Effector CD8-positive, alpha-beta T cell (primary cell): ENCODE data around the gene FIS1.

Source experiments
- DNase-seq: peaks from one replicate; lab custom pipeline; 2025; lab: John Stamatoyannopoulos, UW

FIS1 gene

DNA sequence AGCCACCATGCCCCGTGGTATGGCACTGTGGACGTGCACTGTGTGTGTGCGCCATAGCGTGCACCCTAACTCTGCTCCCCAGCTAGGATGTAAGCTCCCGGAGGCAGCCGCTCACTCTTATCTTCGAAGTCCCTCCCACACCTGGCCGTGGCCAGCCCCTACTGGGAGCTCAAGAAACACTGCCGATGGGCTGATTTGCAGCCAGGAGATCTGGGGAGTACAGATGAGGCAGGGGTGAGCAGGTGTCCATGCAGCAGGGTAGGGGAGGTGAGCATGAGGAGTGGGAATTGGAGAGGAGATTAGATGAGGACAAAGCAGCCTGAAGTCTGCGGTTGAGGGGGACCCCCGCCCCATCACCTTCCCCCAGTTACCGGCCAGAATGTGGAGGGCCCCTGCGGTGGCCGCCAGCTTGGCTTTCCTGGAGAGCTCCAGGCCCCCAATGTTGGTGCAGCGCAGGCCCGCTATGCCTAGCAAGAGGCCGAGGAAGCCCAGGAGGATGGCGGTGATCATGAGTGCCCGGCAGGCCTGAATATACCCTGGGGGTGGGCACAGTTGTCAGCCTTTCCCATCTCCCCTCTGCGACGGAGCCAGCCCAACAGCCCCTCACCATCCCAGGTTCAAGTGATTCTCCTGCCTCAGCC is 10.9 kb downstream of the FIS1 start:
- DNase-seq = no peak

DNA sequence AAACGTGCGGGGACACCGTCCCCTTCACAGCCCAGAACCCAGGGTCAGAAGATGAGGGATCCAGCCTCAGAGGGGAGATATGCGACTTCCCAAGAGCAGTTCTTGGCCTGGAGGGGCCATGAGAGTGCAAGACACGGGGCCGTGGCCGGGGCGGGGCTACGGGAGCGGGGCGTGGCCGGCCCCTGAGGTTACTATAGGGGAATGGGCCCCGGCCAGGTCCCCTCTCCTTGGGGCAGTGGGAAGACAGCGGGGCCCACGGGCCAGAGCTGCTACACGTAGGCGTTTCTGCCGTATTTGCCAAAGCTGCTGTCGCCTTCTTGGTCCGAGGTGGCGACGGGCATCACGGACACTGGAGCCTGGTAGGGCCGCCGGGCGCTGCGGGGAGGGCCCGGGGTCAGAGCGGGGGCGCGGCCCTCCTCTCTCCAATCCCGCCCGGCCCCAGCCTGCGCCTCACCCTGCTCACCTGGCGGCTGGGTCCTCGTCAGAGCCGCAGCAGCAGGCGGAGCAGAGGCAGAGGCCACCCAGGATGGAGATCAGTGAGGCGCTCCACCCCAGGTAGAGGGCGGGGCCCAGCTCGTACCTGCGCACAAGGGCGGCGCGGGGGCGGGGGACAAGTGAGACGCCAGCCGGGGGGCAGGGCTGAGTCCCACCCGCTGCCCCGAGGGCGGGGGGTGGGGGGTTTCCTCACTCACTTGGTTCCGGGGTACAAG is 12.6 kb downstream of the FIS1 start:
- no peak for DNase-seq

- no peak for DNase-seq
Observed at GRCh38 chr7:101231644-101232043, 13.2 kb downstream of the FIS1 start.

DNA sequence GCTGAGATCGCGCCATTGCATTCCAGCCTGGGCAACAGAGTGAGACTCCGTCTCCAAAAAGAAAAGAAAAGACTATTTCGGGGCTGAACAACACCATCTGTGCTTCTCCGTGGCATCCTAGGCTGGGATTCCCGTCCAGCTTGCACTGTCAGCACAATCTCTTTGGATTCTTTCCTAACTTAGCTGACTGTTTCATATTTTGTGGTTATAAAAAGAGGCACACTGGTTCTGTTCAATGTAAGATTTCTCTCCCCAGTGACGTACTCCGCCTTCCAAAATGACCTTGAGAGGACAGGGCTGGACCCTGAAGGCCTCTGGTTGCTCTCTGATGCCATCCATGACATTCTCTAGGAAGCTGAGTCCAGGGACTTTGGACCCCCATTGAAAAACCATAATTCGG is 18.2 kb downstream of the FIS1 start:
- DNase-seq = no peak

DNA sequence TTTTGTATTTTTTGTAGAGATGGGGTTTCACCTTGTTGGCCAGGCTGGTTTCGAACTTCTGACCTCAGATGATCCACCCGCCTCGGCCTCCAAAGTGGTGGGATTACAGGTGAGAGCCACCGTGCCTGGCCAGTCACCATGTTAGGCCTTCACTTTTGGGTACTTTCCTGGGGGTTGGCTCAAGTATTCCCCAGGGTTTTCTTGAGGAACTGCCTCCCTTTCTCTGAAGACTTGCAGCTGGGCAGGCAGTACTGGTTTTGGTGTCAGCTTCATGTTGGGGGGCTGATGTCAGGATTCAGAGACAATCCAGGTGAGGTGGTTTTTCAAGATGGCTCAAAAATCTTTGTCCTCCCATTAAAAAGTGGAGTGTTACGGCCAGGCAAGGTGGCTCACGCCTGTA is 19.2 kb downstream of the FIS1 start:
- no peak for DNase-seq

- no peak for DNase-seq
Observed at GRCh38 chr7:101223528-101223927, 21.4 kb downstream of the FIS1 start.

- DNase-seq = no peak
Observed at GRCh38 chr7:101222275-101222830, 22.5 kb downstream of the FIS1 start.

DNA sequence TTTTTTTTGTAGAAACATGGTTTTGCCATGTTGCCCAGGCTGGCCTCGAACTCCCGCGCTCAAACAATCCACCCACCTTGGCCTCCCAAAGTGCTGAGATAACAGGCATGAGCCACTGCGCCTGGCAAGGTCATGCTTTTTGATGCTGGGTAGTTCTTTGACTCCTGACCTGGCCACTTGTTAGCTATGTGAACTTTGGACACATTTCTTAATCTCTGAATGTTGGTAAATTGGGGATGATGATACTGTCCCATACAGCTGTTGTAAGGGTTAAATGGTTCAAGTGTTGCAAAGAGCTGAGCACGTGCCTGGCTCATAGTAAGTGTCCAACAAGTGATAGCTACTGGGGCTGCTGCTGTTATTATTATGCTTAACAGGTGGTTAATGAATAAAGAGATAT is 24.6 kb downstream of the FIS1 start:
- no peak for DNase-seq

DNA sequence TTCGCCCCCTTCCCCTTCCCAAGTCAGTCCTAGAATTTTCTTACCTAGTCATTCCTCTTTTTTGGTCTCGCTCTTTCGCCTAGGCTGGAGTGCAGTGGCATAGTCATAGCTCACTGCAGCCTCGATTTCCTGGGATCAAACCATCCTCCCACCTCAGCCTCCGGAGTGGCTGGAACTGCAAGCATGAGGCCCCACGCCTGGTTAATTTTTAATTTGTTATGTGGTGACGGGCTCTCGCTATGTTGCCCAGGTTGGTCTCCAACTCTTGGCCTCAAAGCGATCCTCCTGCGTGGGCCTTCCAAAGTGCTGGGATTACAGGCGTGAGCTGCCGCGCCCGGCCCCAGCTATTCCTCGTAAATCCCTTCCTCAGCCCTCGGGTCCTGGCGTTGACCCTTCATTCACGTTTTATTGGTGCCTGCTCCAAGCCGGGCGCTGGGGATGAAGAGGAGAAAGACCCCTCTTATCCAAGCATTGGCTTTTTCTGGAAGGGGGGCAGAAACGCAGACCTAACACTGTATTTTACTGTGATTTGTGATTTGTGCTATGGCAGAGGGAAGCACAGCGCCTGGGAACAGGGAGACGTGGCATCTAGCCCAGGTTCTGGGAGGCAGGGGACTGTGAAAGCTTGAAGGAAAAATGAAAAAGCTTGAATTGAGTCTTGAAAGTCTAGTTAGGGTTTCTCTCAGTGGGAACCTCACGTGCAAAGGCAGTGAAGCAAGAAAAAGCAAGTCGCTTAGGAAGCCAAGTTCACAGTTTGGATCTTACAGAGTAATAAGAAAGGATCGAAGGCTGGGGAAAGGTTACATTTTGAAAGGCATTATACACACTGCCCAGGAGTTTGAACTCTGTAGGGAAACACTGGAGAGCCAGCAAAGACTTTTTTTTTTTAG is 26.4 kb downstream of the FIS1 start:
- DNase-seq = no peak

DNA sequence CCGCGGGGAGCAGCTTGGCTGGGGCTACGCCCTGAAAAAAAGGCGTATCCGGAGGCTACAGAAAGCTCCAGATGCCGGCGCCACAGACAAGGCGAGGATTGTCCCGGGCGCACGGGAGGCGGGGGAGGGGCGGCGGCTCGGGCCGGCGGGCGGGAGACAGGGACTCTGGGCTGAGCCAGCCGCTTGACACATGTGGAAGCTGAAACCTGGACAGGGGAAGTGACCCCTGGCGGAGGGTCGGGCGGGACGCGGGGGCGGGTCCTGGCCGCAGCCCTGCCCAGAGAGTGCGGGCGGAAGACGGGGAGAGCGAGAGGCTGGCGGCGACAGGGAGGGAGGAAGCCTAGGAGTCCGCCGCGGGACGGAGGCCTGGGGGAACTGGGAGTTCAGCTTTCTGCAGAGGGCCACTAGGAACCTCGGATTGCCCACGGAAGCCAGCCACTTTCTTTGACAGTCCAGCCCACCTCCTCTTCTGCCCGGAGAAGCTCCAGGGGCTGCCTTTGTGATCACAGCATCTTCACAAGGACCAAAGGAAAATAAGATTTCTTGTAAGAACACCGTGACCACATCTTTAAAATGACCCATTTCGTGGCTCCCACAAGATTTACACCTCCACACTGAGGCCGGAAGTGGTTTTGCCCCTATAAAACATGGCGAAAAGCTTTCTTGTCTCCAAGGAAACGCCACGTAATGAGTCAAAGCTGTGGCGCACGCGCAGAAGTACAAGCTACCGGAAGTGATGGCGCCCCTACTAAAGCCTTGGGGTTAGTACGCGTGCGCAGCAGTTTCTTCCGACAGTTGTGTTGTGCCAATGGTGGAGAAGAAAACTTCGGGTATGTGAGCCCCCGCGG is 27.3 kb downstream of the FIS1 start, which contains the start of the genes PLOD3 and ZNHIT1:
PLOD3 (minus strand) TSS at position 194 of the 848 bp plus-strand sequence. CDS start 307 bp downstream, outside the sequence.
ZNHIT1 (plus strand) TSS at position 778 of the 848 bp plus-strand sequence; CDS start at position 809, 31 bp downstream.
- DNase-seq = peak; percentile 96

DNA sequence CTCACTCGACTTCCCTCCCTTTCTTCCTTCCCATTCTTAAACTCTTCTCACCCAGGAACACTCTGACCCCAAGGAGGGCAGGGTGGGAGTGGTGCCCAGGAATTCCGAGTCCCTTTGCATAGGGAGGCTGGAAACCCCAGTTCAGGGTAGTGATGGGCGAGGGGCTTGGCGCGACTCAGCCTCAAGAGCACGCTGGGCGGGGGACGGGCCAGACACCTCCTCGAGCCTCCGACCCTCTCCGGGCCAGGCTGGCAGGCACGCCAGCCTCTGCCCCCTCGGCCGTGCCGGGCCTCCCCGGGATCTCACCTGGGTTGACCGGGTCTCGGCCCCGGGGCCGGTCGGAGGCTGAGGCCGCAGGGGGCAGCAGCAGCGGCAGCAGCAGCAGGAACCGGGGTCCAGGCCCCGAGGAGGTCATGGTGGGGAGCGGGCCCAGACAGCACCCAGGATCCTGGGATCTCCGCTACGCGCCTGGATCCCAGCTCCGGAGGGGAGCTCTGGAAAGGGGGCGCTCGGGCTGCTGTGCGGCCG is 28.0 kb downstream of the FIS1 start:
- no peak for DNase-seq

GRCh38 chr7:101216001-101216859 is 28.7 kb downstream of the FIS1 start:
- DNase-seq = no peak

GRCh38 chr7:101212014-101212413 is 32.9 kb downstream of the FIS1 start:
- no peak for DNase-seq

- no peak for DNase-seq
Observed at GRCh38 chr7:101211501-101211900, 33.4 kb downstream of the FIS1 start.

- DNase-seq = no peak
Observed at GRCh38 chr7:101210143-101210542, 34.7 kb downstream of the FIS1 start.

DNA sequence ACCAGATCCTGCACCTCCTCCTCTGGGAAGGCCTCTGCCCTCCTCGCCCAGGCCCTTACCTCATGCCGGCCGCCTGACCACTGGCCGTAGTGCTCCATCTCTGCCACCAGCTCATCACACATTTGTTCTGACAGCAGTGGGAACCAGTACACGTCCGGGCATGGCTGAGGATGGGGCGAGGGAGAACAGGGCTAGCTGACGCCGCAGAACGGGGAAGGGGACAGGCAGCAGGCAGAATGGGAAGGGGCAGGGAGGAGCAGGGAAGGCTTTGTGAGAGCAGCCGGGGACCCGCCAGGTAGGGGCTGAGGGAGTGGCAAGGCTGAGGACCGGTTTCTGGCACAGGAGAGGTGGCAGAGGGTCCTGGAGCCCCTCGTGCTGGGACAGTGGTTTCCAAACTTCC is 36.1 kb downstream of the FIS1 start:
- DNase-seq = no peak

GRCh38 chr7:101207459-101207858 is 37.4 kb downstream of the FIS1 start:
- no peak for DNase-seq

DNA sequence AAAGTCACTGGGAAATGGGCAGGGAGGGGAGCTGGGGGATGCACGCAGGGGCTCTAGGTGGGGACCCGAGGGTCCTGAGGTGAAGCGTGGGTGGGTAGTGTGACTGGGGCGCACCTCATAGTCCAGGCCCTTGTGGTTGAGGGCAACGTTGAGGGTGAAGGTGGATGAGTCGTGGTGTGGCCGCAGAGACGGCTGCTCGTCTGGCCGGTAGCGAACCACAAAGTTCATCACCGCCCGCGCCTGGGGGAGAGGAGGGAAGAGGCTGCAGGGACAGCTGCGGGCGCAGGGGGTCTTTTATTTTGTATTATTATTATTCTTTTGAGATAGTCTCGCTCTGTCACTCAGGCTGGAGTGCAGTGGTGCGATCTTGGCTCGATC is 38.2 kb downstream of the FIS1 start:
- DNase-seq = no peak

DNA sequence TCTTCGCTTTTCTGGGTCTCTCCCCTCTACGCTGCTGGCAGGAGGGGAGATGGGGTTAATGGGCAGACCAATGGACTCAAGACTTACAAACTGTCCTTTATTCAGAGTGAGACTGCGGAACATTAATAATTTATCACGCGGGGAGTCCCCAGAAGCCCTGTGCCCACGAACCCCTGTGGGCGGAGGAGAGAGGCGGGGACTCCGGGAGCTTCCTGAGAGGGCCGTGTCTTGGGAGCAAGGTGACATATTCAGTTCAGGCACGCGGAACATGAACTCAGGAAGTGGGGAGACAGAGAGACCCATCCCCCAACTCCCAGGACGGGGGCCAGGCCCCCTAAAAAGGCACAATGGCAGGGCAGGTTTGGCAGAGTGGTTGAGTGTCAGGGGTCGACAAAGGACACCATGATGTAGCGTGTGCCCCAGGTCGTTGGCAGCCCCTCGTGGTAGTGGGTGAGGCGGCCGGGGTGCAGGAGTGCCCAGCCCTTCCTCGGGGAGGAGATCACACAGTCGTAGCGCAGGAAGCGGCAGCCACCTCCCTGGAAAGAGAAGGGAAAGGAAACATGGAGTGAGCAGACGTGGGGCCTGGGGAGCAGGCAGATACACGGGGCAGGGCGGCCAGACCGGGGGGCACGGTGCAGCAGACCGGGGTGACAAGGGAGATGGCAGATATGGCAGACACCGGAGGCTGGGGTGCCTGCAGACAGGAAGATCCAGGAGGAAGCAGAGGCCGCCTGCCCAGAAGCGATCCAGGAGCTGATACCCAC is 38.8 kb downstream of the FIS1 start:
- no peak for DNase-seq
